Cerebellar nuclear complex (tissue), 1 donor: Measurements from ENCODE around the gene CDH6.

Source experiments
- DNase-seq, 2 experiments: peaks; one replicate each; lab custom pipeline; 2025; lab: John Stamatoyannopoulos, UW

CDH6 gene

DNA sequence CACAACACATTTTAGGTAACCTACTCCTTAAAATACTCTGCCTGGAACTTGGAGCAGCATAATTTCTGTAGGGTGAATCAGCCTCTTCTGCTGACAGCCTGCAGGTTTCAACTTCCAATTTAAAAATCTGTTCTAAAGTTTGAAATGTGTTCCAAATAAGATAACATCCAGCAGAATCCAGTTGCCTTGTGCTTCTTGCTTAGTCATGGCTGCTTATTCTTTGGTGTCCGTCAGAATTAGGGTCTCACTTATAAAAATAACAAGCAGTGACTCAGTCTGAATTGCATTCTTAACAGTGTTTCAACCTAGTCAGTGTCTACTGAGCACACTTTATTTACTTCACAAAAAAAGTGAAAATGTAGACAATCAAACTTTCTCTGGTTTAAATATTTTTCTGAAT is 3.7 kb downstream of the CDH6 start:
- no peak for DNase-seq

DNA sequence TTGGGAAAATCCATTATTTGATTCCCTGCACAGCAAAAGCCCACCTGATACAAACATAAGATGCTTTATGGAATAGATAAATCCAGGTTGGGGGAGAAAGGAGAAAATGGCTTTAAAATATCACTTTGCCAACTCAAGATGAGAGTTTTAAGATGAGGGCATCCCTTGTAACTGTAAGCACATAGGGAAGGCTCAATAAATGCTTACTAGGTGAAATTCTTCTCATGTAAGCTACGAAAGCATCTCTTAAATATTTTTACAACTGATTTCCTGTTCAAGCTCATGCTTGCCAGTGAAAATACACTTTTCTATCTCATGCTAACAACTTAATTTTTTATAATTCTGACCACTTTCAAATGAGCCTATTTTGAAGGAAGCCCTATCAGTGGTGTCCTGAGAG is 11.5 kb downstream of the CDH6 start:
- DNase-seq, result no peak

DNA sequence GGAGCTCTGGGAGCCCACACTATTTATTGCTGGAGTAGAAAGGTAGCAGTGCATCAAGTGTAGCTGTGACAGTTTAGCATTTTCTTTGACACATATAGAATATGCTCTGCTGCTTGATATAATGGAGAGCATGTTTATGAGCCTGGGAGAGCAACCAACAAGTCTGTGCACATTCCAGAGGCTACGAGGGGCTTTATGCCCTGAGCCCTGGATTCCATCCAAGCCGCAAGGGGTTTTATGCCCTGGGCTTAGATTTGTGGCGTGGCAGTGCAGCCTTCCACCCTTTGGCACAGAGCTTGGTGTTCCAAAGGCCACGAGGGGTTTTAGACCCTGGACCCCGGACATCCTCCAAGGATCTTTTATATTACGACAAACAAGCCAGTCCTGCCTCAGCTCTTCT is 14.6 kb downstream of the CDH6 start:
- no peak for DNase-seq

DNA sequence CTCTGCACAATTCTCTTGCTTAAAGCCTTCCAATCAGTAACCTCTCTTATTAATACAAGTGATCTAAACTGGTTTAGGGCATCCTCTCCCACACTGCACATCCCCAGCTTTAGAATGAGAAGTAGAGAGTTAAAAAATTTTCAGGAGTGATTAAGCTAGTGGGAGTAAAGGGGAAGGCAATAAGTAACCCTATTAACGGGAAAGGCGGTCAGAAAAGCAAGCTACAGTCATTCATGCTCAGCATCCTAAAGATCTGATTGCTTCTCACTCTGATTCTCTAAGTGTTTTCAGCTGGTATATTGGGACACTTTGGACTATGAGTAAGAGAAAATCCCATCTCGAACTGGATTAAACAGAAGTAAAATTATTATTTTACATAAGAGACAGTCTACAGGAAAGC is 15.8 kb downstream of the CDH6 start:
- no peak for DNase-seq

DNA sequence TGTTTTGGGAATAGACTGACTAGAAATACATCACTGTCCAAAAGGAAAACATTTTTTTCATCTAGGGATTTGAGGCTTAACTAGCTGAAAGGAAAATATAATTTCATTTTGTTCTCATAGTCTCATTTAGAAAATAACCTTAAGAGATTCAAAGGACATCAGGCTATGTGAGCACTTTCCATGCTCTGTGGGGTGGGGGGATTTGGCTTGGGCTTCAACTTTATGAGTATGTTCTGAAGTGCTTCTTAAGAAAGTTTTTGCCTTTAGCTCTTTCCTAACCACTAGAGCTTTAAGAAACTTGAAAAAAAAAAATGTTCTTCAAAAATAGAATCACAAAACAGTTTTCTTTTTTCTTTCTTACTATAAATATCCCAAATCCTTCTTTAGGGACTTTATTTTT is 17.6 kb downstream of the CDH6 start:
- no peak for DNase-seq

DNA sequence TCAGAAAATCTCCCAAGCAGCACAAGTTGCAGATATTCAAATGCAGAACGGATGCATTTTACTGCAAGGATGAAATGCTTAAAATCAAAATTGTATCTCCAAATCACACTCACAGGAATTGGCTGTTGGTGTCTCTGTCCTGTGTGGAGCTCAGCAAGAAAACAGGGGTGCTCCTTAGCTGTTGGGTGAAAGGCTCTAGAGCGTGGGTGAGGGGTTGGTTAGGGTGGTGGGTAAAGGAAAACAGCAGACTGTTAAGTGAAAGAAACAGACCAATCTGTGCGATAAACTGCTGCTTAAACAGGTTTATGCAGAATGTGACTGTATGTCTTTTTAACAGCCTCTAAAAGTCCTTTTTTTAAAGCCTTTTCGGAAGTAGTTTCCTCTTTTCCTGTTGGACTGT is 19.8 kb downstream of the CDH6 start:
- DNase-seq, result no peak

DNA sequence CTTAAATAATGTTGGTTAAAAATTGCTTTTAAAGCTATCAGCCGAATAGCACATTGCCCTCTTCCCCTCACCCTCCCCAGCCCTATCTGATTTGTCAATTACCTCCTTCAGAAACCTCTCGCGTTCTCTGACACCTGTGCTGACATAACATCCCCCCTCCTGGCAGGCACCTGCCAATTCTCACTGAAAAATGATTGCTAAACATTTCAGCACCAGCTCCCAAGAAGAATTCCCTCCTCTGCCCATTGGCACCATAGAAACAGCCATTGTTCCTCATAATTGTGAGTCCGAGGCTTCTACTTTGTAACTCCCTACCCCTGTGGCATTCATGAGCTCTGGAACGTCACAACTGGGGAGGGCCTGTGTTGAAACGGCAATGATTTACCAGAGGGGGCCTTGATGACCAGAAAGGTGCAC is 20.2 kb downstream of the CDH6 start:
- DNase-seq, result no peak

DNA sequence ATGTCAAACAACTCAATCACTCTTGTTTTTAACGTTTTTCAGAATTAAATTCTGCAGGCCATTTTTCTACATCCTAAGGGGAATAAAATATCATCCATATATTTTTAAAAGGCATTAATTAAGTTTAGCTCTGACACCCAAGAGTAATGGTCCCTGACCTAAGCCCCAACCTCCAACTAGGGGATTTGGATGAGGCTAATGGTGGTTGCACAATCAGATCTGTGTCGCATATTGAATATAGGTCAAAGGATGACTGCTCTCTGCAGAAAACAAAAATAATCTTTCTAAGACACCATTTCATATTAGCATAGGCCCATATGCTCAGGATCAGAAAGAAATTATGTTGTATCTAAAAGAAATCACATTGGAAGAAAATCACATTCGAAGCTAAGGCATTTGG is 20.7 kb downstream of the CDH6 start:
- no peak for DNase-seq

DNA sequence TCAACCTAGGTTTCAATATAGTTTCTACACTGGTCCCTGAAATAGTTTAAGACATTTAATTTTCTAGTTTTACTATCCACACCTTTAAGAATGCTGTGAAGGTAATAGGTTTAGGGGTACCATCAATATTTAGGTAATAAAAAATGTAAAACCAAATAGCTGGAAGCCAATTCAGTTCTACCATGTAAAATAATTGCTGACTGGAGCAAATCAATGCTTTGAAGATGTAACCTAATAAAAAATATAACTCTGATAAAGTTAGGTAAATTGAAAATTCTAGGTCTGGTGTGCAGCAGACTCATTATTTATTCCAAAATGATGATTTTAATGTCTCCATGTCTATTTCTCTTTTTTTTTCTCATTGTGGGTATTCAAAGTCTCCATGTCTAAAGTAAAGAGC is 21.8 kb downstream of the CDH6 start:
- DNase-seq, result no peak

DNA sequence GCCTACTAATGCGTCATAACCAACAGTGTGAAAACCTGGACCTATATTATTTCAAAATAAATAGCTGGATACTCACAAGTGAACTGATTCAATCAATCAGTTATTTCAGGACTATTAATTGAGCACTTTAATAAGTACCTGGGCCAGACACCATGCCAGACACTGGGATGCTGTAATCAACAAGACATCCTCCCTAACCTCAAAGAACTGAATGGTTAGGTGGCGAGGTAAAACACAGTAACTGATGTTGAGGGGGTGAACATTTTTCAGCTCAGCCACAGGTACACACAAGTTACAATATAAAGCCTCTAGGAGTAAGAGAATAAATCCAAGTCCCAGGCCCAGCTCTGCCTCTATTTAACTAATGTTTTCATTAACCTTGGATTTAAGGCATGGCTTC is 24.0 kb downstream of the CDH6 start:
- DNase-seq, result no peak

DNA sequence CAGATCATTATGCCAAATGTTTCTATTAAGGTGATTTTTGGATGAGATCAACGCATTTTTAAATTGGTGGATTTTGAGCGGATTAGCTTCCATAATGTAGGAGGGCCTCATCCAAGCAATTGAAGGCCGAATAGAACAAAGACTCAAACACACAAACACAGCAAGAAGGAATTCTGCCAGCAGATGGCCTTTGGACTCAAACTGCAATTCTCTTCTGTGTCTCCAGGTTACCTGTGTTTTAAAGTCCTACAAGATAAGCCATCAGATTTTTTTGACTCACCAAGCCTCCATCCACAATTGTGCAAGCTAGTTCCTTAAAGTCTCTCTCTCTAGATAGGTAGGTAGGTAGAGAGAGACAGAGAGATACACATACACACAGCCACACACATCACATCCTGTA is 25.5 kb downstream of the CDH6 start:
- DNase-seq, result no peak

DNA sequence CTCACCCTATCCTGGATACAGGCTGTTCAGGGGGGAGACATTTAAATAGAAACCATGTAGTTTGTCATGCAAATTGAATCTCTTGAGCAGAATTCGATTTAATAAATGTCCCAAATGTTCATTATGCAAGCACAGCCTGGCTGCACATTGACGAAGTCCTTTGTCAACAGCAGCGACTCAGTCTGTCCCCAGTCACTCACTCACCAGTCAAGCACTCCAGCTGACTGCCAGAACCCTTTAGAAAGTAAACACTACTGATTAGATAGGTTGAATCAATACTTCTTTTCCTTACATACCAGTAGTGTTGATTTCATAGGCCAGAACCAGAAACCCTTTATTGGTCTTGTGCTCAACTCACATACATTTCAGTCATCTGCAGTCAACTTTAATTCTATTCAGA is 27.5 kb downstream of the CDH6 start:
- no peak for DNase-seq

DNA sequence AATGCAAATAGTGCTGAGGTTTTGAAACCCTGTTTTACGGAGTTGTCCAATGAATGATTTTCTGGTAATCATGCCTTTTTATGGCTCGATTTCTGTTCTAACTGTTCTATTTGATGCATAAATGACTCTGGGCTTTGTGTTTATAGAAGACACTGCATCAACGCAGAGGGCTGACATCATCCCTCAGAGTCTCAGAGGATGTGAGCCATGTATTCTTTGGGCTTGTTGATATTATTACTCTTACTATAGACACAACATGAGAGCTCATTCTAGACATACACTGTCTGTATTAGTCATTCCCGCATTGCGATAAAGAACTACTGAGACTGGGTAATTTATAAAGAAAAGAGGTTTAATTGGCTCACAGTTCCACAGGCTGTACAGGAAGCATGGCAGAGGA is 31.6 kb downstream of the CDH6 start:
- no peak for DNase-seq

DNA sequence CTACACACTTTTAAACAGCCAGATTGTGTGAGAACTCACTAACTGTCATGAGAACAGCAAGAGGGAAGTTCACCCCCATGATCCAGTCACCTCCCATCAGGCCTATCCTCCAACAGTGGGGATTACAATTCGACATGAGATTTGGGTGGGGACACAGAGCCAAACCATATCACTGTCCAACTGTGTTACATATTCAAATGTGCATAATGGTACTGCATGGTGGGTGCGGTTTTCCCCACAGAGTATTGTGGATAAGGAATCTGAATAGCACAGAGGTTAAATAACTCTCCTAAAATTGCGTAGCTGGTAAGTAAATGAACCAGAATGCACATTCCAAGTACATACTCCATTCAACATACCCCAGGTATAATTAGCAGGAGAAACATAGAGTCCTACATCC is 32.1 kb downstream of the CDH6 start:
- DNase-seq, result no peak

DNA sequence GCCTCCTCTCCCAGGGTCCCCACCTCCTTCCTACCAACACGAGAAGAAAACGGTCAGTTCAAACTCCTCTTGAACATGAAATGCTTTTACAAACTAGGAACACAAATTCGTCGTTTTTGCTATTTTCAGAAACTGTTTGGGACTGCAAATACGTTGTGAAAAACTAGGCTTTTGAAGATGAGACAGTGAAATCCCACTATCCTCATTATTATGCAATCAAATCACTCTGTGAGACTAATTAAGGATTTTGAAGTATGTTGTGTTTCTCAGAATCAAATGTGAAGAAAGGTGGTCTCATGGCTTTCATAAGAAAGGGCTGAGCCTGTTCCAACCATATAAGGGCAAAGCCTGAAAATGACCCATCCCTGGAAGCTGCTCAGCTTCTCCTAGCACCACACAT is 33.2 kb downstream of the CDH6 start:
- no peak for DNase-seq

DNA sequence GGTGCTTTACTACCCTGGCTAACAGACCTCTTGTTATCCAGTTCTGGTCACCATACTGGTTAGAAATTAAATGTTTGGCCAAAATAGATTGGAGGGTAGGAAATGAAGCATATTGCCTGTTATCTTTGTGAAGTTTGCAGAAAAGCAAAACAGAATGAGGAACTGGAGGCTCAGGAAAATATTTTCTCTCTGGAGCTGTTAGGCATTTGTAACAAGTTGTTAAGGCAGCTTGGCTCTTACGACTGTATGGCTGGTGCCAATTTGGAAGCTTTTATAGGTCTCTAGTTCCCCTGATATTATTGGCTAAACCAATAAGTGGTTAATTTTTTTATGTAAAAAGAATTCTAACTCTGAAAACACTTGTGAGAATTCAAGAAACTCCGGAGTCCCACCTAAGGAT is 35.8 kb downstream of the CDH6 start:
- DNase-seq, result no peak

DNA sequence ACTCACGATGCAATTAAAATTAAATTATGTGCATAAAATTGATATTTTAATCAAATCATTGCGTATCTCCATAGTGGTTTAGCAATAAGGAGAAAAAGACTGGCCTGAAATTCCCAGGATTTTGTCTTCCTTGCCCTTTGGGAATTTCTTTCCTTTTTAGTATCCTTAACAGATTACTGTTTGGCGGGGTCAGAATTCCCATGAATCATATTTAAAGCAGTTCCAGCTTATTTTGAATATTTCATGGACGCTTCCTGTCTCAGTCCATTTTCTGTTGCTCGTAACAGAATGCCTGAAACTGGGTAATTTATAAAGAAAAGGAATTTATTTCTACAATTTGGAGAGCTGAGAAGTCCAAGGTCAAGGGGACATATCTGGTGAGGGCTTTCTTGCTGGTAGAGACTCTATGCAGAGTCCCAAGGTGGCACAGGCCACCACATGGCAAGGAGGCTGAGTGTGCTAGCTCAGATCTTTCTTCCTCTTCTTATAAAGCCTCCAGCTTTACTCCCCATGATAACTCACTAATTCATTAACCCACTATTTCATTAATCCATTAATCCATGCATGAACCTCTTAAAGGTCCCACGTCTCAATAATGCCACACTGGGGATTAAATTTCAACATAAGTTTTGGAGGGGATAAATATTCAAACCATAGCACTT is 37.8 kb downstream of the CDH6 start:
- no peak for DNase-seq

DNA sequence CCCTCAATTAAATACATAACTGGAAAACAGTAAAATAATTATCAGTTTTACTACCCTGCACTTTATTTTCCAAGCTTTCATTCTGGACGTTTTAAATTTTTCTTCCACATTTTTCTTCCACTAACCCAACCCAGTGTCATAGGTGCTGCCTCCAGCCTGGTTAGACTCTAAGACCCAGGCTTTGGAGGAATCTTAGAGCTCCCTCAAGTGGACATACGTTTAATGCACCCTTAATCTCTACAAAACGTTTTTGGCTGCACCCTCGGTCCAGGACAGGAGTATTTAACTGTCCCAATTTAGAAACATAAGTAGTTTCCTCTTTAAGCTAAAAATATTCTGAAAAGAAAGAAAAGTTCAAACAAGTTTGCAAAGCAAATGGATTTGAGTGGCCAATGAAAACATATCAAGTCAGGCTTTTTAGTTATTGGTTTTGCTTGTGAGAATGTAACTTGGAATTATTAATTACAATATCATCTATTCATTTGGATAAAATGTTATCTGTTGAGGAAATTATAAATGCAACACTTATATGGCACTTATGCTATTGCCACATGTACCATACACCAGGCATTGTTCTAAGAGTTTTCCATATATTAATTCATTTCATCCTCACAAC is 38.9 kb downstream of the CDH6 start:
- no peak for DNase-seq

DNA sequence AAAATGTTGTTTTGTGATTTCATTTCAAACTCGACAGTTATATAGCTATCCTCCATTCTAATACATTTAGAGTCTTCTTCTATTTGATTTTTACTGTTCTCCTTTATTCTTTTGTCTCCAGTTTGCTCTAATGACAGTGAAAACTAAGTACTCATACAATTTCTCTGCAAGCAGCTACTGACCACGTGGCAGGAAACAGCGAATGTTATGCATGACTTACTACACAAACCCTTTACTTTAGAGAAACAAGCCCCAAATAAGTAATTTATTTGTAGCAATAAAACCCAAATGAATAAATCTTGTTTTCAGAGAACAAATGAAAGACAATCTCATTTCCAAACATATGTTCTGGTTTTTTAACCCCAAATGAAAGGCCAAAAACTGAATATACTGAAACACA is 41.9 kb downstream of the CDH6 start:
- DNase-seq, result no peak

DNA sequence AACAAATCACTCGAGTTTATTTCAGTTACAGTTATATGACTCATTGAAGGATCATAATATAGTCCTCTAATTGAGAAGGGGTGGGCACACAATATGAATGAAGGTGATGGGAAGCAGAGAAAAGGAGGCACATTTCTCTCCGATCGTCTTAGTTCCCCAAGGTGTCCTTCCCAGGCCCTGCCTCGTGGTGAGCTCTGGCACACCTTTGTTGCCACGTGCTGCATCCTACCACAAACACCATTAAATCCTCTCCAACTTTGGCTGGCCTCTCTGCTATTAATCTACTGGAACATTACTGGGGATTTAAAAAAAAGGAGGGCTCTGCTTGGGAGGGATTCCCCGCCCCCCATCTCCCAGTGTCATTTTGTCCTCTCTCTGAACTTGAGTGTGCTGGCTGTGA is 42.9 kb downstream of the CDH6 start:
- DNase-seq, result no peak

DNA sequence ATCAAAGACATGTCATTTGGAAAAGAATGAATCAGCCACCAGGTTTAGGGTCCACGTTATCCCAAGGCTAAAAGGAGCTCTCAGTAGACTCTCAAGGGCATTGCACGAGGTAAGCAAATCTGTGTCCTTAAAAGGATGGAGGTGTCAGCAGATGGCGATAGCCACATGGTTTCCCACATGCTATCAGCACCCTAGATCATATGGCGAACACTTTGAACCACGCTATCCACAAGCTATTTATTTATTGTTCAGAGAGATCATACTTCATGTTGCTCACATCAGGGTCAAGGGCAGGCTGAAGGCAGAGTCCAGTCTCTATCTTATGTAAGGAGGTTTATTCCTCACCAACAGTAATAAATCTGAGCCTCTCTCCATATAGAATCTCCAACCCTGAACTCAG is 43.7 kb downstream of the CDH6 start:
- no peak for DNase-seq

DNA sequence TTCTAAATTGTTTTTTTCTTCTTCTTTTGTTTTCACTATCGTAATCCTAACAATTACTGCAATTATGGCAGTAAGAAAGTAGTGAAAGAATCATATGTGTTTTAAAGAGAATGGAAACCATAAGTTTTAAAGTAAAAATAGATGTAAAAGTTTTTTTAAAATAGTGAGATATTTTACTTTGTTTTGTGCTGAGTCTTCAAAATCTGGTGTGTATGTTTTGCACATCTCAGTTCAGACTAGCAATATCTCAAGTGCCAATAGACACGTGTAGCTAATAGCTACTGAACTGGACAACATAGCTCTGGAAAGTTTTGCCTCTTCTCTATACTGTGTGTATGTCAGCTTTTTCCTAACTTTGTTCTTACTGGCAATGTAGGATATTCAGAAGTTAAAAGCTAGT is 45.0 kb downstream of the CDH6 start:
- no peak for DNase-seq

DNA sequence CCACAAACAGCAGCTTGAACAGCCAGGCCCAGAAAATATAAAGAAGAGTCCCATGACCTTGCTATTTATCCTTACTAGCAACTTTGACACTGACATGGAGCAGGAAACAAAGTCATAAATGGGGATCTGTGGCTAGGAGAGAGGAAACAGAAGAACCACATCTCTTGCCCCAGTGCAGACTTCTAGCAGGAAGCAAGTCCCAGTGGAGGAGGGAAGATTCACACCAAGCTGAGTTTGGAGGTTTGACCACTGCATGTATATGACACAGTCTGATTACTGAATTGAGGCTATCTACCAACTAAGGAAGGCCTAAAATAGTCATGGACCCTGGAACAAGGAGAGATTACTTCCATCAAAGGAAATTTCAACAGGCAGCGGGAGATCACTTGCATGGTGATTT is 51.4 kb downstream of the CDH6 start:
- DNase-seq, result no peak

DNA sequence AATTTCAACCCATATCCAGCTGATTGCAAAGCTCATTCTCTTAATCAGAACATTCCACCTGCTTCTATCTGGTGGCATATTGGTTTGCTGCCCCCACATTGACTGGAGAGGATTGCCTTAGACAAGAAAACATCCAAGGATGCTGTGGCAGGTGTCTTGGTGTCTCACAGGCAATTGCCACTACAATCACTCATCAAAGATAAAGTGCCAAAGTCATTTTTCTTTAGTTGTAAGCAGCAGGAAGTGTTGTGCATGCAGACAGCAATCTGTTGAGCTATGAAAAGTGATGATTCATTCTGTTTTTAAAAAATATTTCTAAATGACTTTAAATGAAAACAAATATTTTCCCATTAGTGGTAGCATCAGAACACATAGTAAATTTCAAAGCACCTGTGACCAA is 53.9 kb downstream of the CDH6 start:
- DNase-seq, result no peak
